C4-2B (cell line): ENCODE measurements around the gene SARDH.

Experiments used
- CTCF ChIP-seq: fragments of 450-650 bp; conservative IDR thresholded peaks from 2 replicates; pipeline ENCODE4 v1.5.1; 2017; ENCODE audit warnings: mild to moderate bottlenecking
- ZFX ChIP-seq: fragments of 450-650 bp; IDR thresholded peaks from 2 replicates; pipeline ENCODE4 v1.6.1; 2017

- no peak for TF ChIP-seq CTCF
- no peak for TF ChIP-seq ZFX
Observed at GRCh38 chr9:133781828-133782135, 43.6 kb upstream of the SARDH start.
